NCI-H460 (cell line): ENCODE data around the gene PHF20. TPM values are rescaled to one million over a fixed set of nuclear protein-coding genes. Genes with fewer than 3 reads are reported as not detected.
A peak's percentile ranks its signal among the peaks of the same experiment; 100 is the strongest.
"Not testable (repeated sequence)": the region's sequence is repeated elsewhere in the genome, so short reads cannot be mapped to it uniquely, and the experiment has no call there.

Experiments
- DNase-seq: peaks from one replicate; pipeline ENCODE4 v3.0.0-alpha.2; 2016; ENCODE audit warnings: low read depth; ENCODE audit errors: extremely low read depth
- total RNA-seq: library from RNA; depleted of rRNA; stranded (reverse); fragments of >200 nt; shearing (Covaris generic); gene quantifications from 2 replicates; pipeline ENCODE4 v1.2.3, GENCODE V29; 2014

Gene PHF20
- total RNA-seq, 1 experiment from 2014 or later: 112 TPM

- DNase-seq: no peak
Measured at GRCh38 chr20:35956616-35957015, 184.8 kb downstream of the PHF20 start.

- DNase-seq: not testable (repeated sequence)
Measured at GRCh38 chr20:35959291-35959690, 187.5 kb downstream of the PHF20 start.

GRCh38 chr20:35963878-35964277, 192.1 kb downstream of the PHF20 start:
- no peak for DNase-seq

GRCh38 chr20:35967979-35968640, 196.3 kb downstream of the PHF20 start, which contains the start of gene CNBD2:
CNBD2 (plus strand) TSS chr20:35968590; CDS start chr20:35968763, 173 bp downstream.
- no peak for DNase-seq

GRCh38 chr20:35968930-35969329, 197.1 kb downstream of the PHF20 start:
- DNase-seq: no peak

- no peak for DNase-seq
Measured at GRCh38 chr20:35971981-35972380, 200.2 kb downstream of the PHF20 start.

- DNase-seq: no peak
Measured at GRCh38 chr20:35972462-35972861, 200.6 kb downstream of the PHF20 start.

GRCh38 chr20:35974256-35974655, 202.4 kb downstream of the PHF20 start:
- no peak for DNase-seq

- no peak for DNase-seq
Measured at GRCh38 chr20:35975576-35976373, 204.0 kb downstream of the PHF20 start.

- peak; percentile 51 for DNase-seq
Measured at GRCh38 chr20:35978041-35978513, 206.3 kb downstream of the PHF20 start.

- no peak for DNase-seq
Measured at GRCh38 chr20:35979544-35979943, 207.7 kb downstream of the PHF20 start.

- no peak for DNase-seq
Measured at GRCh38 chr20:35981969-35982368, 210.2 kb downstream of the PHF20 start.

- no peak for DNase-seq
Measured at GRCh38 chr20:35984382-35984781, 212.6 kb downstream of the PHF20 start.

GRCh38 chr20:35985806-35986205, 214.0 kb downstream of the PHF20 start:
- DNase-seq: no peak

- DNase-seq: no peak
Measured at GRCh38 chr20:35988910-35989463, 217.2 kb downstream of the PHF20 start.

- peak; percentile 24 for DNase-seq
Measured at GRCh38 chr20:35991142-35991771, 219.4 kb downstream of the PHF20 start.

- peak; percentile 63 for DNase-seq
Measured at GRCh38 chr20:35992713-35993335, 221.0 kb downstream of the PHF20 start.

- peak; percentile 74 for DNase-seq
Measured at GRCh38 chr20:35994994-35995453, 223.2 kb downstream of the PHF20 start.

GRCh38 chr20:35996492-35996891, 224.7 kb downstream of the PHF20 start:
- DNase-seq: not testable (repeated sequence)
